Astrocyte (in vitro differentiated cells and primary cell): ENCODE measurements around the gene AGRN.
A peak's percentile ranks its signal among the peaks of the same experiment; 100 is the strongest.

ENCODE experiments used
- CTCF ChIP-seq: IDR thresholded peaks from 2 replicates; pipeline ENCODE4 v1.5.1; 2011; ENCODE audit warnings: low read depth, mild to moderate bottlenecking, inconsistent platforms, low read length, moderate library complexity; ENCODE audit not compliant: insufficient read depth
- EZH2 ChIP-seq: IDR thresholded peaks from 2 replicates; pipeline ENCODE4 v1.6.1; 2012; ENCODE audit warnings: mild to moderate bottlenecking, low read length, inconsistent platforms; ENCODE audit not compliant: insufficient read depth

DNA sequence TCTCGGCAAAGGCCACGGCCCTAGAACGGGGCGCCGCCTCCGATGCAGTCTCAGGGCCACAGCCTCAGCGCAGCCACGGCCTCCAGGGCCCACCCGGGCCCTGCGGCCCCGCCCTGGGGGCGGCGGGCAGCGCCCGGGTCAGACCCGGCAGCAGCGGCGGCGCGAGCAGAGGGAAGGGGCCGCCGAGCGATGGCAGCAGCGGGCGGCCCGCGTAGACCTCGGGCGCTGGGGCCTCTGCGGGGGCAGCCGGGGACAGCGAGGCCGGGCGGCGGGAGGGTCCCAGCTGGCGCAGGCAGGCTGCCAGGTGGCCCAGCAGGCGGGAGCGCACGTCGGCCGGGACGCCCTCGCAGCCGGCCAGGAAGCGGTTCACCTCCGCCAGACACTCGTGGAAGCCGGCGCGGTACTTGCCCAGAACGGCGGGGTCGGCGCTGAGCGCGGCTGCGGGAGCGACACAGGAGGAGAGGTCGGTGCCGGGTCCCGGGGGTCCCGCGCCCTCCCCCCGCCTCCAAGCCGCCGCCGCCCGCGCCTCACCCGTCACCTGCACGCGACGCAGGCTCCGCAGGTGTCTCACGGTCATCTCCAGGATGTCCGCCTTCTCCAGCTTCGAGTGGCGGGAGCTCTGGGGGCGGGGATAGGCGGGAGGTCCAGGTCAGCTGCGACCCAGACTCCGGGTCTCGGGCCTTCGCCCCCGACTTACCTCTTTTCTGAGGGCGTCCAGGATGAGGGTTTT, 20.8 kb upstream of the AGRN start:
- TF ChIP-seq CTCF (no peak), EZH2 (peak; percentile 78)
